HL-60 (cell line): ENCODE results near the gene RCBTB1.

Experiments
- CTCF ChIP-seq: IDR thresholded peaks from one replicate; pipeline ENCODE4 v1.5.1; 2011; ENCODE audit warnings: low read length, control low read depth, inconsistent platforms; ENCODE audit not compliant: insufficient read depth
- POLR2AphosphoS5 ChIP-seq: IDR thresholded peaks from 2 replicates; pipeline ENCODE4 v1.6.1; 2012; ENCODE audit warnings: low read depth
- REST ChIP-seq: IDR thresholded peaks from 2 replicates; pipeline ENCODE4 v1.6.1; 2012; ENCODE audit warnings: low read depth; ENCODE audit not compliant: insufficient replicate concordance

DNA sequence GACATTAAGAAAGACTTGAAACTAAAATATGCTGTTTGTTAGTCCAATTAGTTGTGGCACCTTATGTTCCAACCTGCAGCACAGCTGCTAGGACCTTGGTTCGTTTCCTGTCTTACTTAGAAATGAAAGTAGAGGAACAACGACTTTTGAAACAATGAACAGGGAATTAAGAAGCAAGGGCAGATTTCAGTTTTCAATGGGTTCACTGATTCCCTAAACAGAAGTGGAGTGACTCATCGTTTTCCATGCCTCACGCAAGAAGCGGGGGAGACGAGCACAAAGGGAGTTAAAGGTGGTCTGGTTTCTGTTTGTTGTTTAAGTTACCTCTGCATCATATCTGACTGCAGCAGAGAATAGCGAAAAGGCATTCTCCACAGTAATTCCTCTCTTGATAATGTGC is 44.8 kb downstream of the RCBTB1 start:
- no peak for TF ChIP-seq POLR2AphosphoS5
- TF ChIP-seq CTCF = no peak
- no peak for TF ChIP-seq REST
